Activated CD4-positive, alpha-beta T cell treated with anti-CD3 and anti-CD28 coated beads, Interleukin-2, amount 50 U/mL, for 24 hours (primary cell): ENCODE measurements around the gene FAM184A.

Source experiments
- DNase-seq, 2 donors: peaks; one replicate each; pipeline ENCODE4 v3.0.0-alpha.2; 2020; ENCODE audit warnings: low read depth in 1 of 2, low spot score in 1 of 2

FAM184A gene

GRCh38 chr6:118917546-118918328 is 160.7 kb downstream of the FAM184A start:
- DNase-seq: no peak

GRCh38 chr6:118914598-118914997 is 163.9 kb downstream of the FAM184A start:
- no peak for DNase-seq

GRCh38 chr6:118913161-118913560 is 165.3 kb downstream of the FAM184A start:
- DNase-seq: no peak

- DNase-seq: no peak
Observed at GRCh38 chr6:118912646-118913045, 165.8 kb downstream of the FAM184A start.
